Loucy (cell line): Measurements from ENCODE around the gene ELL.

Experiments used
- H2AFZ ChIP-seq: fragments of 200-600 bp; sonication (generic); 2 replicates; pipeline ENCODE4 v1.6.0; 2016; ENCODE audit warnings: antibody characterized with exemption, mild to moderate bottlenecking, low read length, moderate library complexity
- H3F3A ChIP-seq: fragments of 200-600 bp; 2 replicates; pipeline ENCODE4 v1.6.0; 2016; ENCODE audit warnings: antibody characterized with exemption, low read depth, mild to moderate bottlenecking
- H3K27me3 ChIP-seq: fragments of 200-600 bp; sonication (generic); 2 replicates; pipeline ENCODE4 v1.6.1; 2014; ENCODE audit warnings: low read length, mild to moderate bottlenecking; ENCODE audit not compliant: insufficient read depth, poor library complexity, severe bottlenecking
- H3K36me3 ChIP-seq: fragments of 200-600 bp; sonication (generic); 2 replicates; pipeline ENCODE4 v1.6.1; 2016; ENCODE audit warnings: low read length; ENCODE audit not compliant: insufficient read depth
- H3K4me1 ChIP-seq: fragments of 200-600 bp; sonication (generic); 2 replicates; pipeline ENCODE4 v1.5.1; 2014; ENCODE audit warnings: low read length, mild to moderate bottlenecking; ENCODE audit not compliant: insufficient read depth, poor library complexity, severe bottlenecking
- H3K4me2 ChIP-seq: fragments of 200-600 bp; sonication (generic); 2 replicates; pipeline ENCODE4 v1.6.0; 2014; ENCODE audit warnings: antibody characterized with exemption, low read length, low read depth, mild to moderate bottlenecking; ENCODE audit not compliant: poor library complexity, severe bottlenecking
- H3K4me3 ChIP-seq: fragments of 200-600 bp; sonication (generic); 2 replicates; pipeline ENCODE4 v1.5.1; 2014; ENCODE audit warnings: low read length, mild to moderate bottlenecking, mixed read lengths; ENCODE audit not compliant: poor library complexity, severe bottlenecking
- H3K79me2 ChIP-seq: fragments of 200-600 bp; sonication (generic); 2 replicates; pipeline ENCODE4 v1.6.1; 2014; ENCODE audit warnings: low read length; ENCODE audit not compliant: insufficient read depth
- H3K9ac ChIP-seq: fragments of 200-600 bp; sonication (generic); 2 replicates; pipeline ENCODE4 v1.6.0; 2014; ENCODE audit warnings: mild to moderate bottlenecking, low read depth, low read length, moderate library complexity; ENCODE audit not compliant: poor library complexity, severe bottlenecking
- H3K9me2 ChIP-seq: fragments of 200-600 bp; sonication (generic); replicated peaks from 2 replicates; pipeline ENCODE4 v1.6.1; 2016; ENCODE audit warnings: low read depth, low read length, mixed read lengths
- H3K9me3 ChIP-seq: fragments of 200-600 bp; sonication (generic); 2 replicates; pipeline ENCODE4 v1.6.1; 2014; ENCODE audit warnings: mild to moderate bottlenecking, antibody characterized with exemption, low read length, low read depth; ENCODE audit not compliant: insufficient read depth
- H4K20me1 ChIP-seq: fragments of 200-600 bp; sonication (generic); 2 replicates; pipeline ENCODE4 v1.6.0; 2014; ENCODE audit warnings: antibody characterized with exemption, low read length, mild to moderate bottlenecking; ENCODE audit not compliant: insufficient read depth, poor library complexity, severe bottlenecking
- EZH2phosphoT487 ChIP-seq: fragments of 200-600 bp; IDR thresholded peaks from 2 replicates; pipeline ENCODE4 v1.6.1; 2018; ENCODE audit warnings: antibody characterized with exemption, mild to moderate bottlenecking, moderate library complexity, borderline replicate concordance
- TF ChIP-seq, protein P1 (sequence below): fragments of 200-600 bp; sonication (generic); conservative IDR thresholded peaks from 2 replicates; pipeline ENCODE4 v1.5.1; 2014; ENCODE audit warnings: mild to moderate bottlenecking, antibody characterized with exemption, low read length

The ELL gene

DNA sequence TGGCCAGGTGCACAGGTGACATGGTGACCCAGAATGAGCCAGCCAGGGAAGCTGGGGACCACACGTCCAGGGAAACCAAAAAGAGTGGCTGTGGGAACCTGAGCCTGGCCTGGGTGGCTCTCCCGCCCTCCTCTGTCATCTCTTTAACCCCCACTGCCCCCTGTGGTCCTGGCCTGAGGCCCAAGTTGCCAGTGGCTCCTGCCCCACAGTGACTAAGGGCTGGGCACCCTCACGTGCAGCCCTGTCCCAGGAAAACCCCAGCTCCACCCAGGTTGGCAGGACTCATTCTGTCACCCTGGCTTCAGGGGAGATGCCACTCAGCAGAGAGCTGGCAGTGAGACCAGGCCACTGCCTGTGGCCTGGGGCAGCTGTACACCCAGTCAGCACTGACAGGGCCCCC lies 53.4 kb downstream of the ELL start:
- no peaks in the 10 kb centered on the region for H3K9me3 ChIP-seq
- no peaks in the 10 kb centered on the region for H3K27me3 ChIP-seq
- no peak overlapping the region for H3K4me2 ChIP-seq
- H3K4me1 ChIP-seq = peaks cover 4% of the 10 kb centered on the region
- no peaks in the 10 kb centered on the region for H3K9me2 ChIP-seq
- no peaks in the 10 kb centered on the region for H3F3A ChIP-seq
- H4K20me1 ChIP-seq = peaks cover 25% of the 10 kb centered on the region
- H3K9ac ChIP-seq = no peak overlapping the region
- H3K79me2 ChIP-seq = peaks cover 38% of the 10 kb centered on the region; the same call in 1 of the 2 replicates
- peaks cover 33% of the 10 kb centered on the region; the same call in 1 of the 2 replicates for H3K36me3 ChIP-seq
- TF ChIP-seq, protein P1, sequence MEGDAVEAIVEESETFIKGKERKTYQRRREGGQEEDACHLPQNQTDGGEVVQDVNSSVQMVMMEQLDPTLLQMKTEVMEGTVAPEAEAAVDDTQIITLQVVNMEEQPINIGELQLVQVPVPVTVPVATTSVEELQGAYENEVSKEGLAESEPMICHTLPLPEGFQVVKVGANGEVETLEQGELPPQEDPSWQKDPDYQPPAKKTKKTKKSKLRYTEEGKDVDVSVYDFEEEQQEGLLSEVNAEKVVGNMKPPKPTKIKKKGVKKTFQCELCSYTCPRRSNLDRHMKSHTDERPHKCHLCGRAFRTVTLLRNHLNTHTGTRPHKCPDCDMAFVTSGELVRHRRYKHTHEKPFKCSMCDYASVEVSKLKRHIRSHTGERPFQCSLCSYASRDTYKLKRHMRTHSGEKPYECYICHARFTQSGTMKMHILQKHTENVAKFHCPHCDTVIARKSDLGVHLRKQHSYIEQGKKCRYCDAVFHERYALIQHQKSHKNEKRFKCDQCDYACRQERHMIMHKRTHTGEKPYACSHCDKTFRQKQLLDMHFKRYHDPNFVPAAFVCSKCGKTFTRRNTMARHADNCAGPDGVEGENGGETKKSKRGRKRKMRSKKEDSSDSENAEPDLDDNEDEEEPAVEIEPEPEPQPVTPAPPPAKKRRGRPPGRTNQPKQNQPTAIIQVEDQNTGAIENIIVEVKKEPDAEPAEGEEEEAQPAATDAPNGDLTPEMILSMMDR = no peak
- no peak for TF ChIP-seq EZH2phosphoT487
- no peak overlapping the region for H2AFZ ChIP-seq
- no peak overlapping the region for H3K4me3 ChIP-seq

DNA sequence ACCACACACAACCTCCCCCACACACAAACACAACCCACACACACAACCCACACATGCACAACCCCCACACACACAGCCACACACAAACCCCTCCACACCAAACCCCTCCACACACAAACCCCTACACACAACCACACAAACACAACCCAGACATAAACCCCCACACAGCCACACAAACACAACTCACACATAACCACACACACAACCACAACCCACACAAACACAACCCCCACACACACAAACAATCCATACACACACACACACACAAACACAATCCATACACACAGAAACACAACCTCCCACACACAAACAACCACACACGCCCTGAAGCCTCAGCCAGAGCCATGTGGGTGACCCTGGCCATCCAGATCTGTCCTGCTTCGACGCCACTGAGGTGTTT lies 53.9 kb downstream of the ELL start:
- H3K79me2 ChIP-seq = peaks cover 33% of the 10 kb centered on the region; the same call in 1 of the 2 replicates
- H3K4me1 ChIP-seq = peaks cover 4% of the 10 kb centered on the region
- no peak overlapping the region for H3K4me2 ChIP-seq
- no peaks in the 10 kb centered on the region for H3K9me2 ChIP-seq
- peaks cover 25% of the 10 kb centered on the region for H4K20me1 ChIP-seq
- no peaks in the 10 kb centered on the region for H3K27me3 ChIP-seq
- H3F3A ChIP-seq = no peaks in the 10 kb centered on the region
- H3K36me3 ChIP-seq = peaks cover 35% of the 10 kb centered on the region; the same call in 1 of the 2 replicates
- TF ChIP-seq, protein P1 = no peak
- TF ChIP-seq EZH2phosphoT487 = no peak
- no peak overlapping the region for H2AFZ ChIP-seq
- no peak overlapping the region for H3K9ac ChIP-seq
- H3K9me3 ChIP-seq = no peaks in the 10 kb centered on the region
- H3K4me3 ChIP-seq = no peak overlapping the region

DNA sequence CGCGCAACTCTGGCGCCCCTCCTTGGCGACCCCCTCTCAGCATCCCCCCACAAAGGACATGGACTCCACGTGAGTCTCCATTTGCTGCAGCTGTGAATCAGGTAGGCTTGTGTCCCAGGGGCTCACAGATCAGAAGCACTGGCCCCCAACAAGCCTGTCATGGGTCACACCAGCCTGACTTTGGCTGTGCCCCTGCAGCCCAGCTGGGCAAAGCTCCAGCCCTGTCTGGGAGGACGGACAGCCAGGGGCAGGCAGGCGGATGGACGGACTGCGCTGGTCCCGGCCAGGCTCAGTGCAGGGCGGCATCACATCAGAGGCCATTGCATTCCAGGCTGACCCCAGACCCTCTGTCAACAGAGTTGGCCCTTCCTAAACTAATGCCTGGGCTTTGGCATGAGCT lies 55.5 kb downstream of the ELL start:
- no peaks in the 10 kb centered on the region for H3K9me2 ChIP-seq
- H3K27me3 ChIP-seq = no peaks in the 10 kb centered on the region
- TF ChIP-seq, protein P1 = no peak
- no peak for TF ChIP-seq EZH2phosphoT487
- H4K20me1 ChIP-seq = peaks cover 25% of the 10 kb centered on the region
- peaks cover 4% of the 10 kb centered on the region for H3K4me1 ChIP-seq
- no peak overlapping the region for H3K4me3 ChIP-seq
- no peaks in the 10 kb centered on the region for H3K9me3 ChIP-seq
- H3F3A ChIP-seq = no peaks in the 10 kb centered on the region
- no peak overlapping the region for H3K4me2 ChIP-seq
- H2AFZ ChIP-seq = no peak overlapping the region
- H3K36me3 ChIP-seq = peaks cover 44% of the 10 kb centered on the region; the same call in 1 of the 2 replicates
- no peak overlapping the region for H3K9ac ChIP-seq
- H3K79me2 ChIP-seq = peaks cover 26% of the 10 kb centered on the region; the same call in 1 of the 2 replicates
